HEK293 (cell line): ENCODE measurements around the gene SCUBE1.

Experiments
- CTCF ChIA-PET: fragments of 350-600 bp; formaldehyde crosslinking; extraction: SDS; loops from one replicate; lab custom pipeline; 2021; ENCODE audit warnings: antibody characterized with exemption; lab: Yijun Ruan, JAX
- POLR2A ChIA-PET: fragments of 300-600 bp; formaldehyde crosslinking; extraction: SDS; loops from one replicate; lab custom pipeline; 2020; ENCODE audit warnings: antibody characterized with exemption, inconsistent platforms; lab: Yijun Ruan, JAX
- H3K27ac ChIP-seq: fragments of 200-500 bp; sonication (Bioruptor generic); 2 replicates; pipeline ENCODE4 v1.5.1; 2014; ENCODE audit warnings: low read depth, low read length, control low read depth, inconsistent platforms; ENCODE audit errors: extremely low read depth
- H3K36me3 ChIP-seq, 2 experiments: fragments of 200-500 bp in 1 of 2; sonication (Bioruptor generic) in 1 of 2; 1 replicate in 1 of 2; 2 replicates in 1 of 2; pipeline ENCODE4 v1.5.1; 2014 to 2017; ENCODE audit warnings: inconsistent platforms in 2 of 2, low read length in 2 of 2; ENCODE audit not compliant: control insufficient read depth in 2 of 2, insufficient read depth in 1 of 2
- H3K4me1 ChIP-seq: fragments of 200-500 bp; sonication (Bioruptor generic); 2 replicates; pipeline ENCODE4 v1.5.1; 2014; ENCODE audit warnings: mild to moderate bottlenecking, low read length, inconsistent platforms; ENCODE audit not compliant: control insufficient read depth, insufficient read depth
- H3K4me3 ChIP-seq: 2 replicates; pipeline ENCODE4 v1.5.1; 2011; ENCODE audit warnings: low read depth, mild to moderate bottlenecking, control low read depth, low read length, moderate library complexity
- H3K9me3 ChIP-seq: fragments of 200-500 bp; sonication (Bioruptor generic); 2 replicates; pipeline ENCODE4 v1.5.1; 2014; ENCODE audit warnings: low read depth, low read length, inconsistent platforms; ENCODE audit not compliant: control insufficient read depth, insufficient read depth
- GLIS2 ChIP-seq: fragments of 450-650 bp; formaldehyde crosslinking; IDR thresholded peaks from 2 replicates; pipeline ENCODE4 v1.5.1; 2016; ENCODE audit warnings: missing biosample characterization, missing genetic modification characterization
- SCRT1 ChIP-seq: fragments of 450-650 bp; formaldehyde crosslinking; IDR thresholded peaks from 2 replicates; pipeline ENCODE4 v1.5.1; 2016; ENCODE audit warnings: missing biosample characterization, missing genetic modification characterization, borderline replicate concordance
- SCRT2 ChIP-seq: fragments of 450-650 bp; formaldehyde crosslinking; IDR thresholded peaks from 2 replicates; pipeline ENCODE4 v1.5.1; 2016; ENCODE audit warnings: missing biosample characterization, missing genetic modification characterization
- ZBTB8A ChIP-seq: fragments of 450-650 bp; formaldehyde crosslinking; IDR thresholded peaks from 2 replicates; pipeline ENCODE4 v1.5.1; 2016; ENCODE audit warnings: missing biosample characterization, missing genetic modification characterization
- ZNF274 ChIP-seq, 2 experiments: fragments of 200-500 bp in 1 of 2; fragments of 450-650 bp in 1 of 2; sonication (Bioruptor generic) in 1 of 2; formaldehyde crosslinking in 1 of 2; IDR thresholded peaks; 2 replicates each; pipeline versions ENCODE4 v1.5.1 to v1.6.1; 2014 to 2016; ENCODE audit warnings: borderline replicate concordance in 1 of 2, inconsistent platforms in 1 of 2, low read length in 1 of 2, missing biosample characterization in 1 of 2, missing genetic modification characterization in 1 of 2
- ZNF473 ChIP-seq: fragments of 450-650 bp; formaldehyde crosslinking; IDR thresholded peaks from 2 replicates; pipeline ENCODE4 v1.5.1; 2017; ENCODE audit warnings: missing biosample characterization, missing genetic modification characterization
- ZNF555 ChIP-seq: fragments of 450-650 bp; formaldehyde crosslinking; conservative IDR thresholded peaks from 2 replicates; pipeline ENCODE4 v1.5.1; 2017; ENCODE audit warnings: missing biosample characterization, mild to moderate bottlenecking, missing genetic modification characterization, inconsistent platforms
- ZNF623 ChIP-seq: fragments of 450-650 bp; formaldehyde crosslinking; IDR thresholded peaks from 2 replicates; pipeline ENCODE4 v1.5.1; 2016; ENCODE audit warnings: missing biosample characterization, missing genetic modification characterization
- ZNF629 ChIP-seq: fragments of 450-650 bp; formaldehyde crosslinking; IDR thresholded peaks from 2 replicates; pipeline ENCODE4 v1.5.1; 2017; ENCODE audit warnings: missing biosample characterization, missing genetic modification characterization
- TF ChIP-seq, protein P1 (sequence below): fragments of 450-650 bp; formaldehyde crosslinking; IDR thresholded peaks from 2 replicates; pipeline ENCODE4 v1.5.1; 2017; ENCODE audit warnings: missing biosample characterization, mild to moderate bottlenecking, missing genetic modification characterization, moderate library complexity
- TF ChIP-seq, protein P2 (sequence below): sonication (generic); formaldehyde crosslinking; IDR thresholded peaks from 2 replicates; pipeline ENCODE4 v1.8.1; 2022; ENCODE audit warnings: mild to moderate bottlenecking, moderate library complexity, missing genetic modification reagents
- TF ChIP-seq, protein P3 (sequence below): fragments of 450-650 bp; formaldehyde crosslinking; IDR thresholded peaks from 2 replicates; pipeline ENCODE4 v1.5.1; 2016; ENCODE audit warnings: missing biosample characterization, missing genetic modification characterization
- TF ChIP-seq, protein P4 (sequence below): fragments of 450-650 bp; formaldehyde crosslinking; IDR thresholded peaks from 2 replicates; pipeline ENCODE4 v1.5.1; 2016; ENCODE audit warnings: missing biosample characterization, missing genetic modification characterization

The SCUBE1 gene

DNA sequence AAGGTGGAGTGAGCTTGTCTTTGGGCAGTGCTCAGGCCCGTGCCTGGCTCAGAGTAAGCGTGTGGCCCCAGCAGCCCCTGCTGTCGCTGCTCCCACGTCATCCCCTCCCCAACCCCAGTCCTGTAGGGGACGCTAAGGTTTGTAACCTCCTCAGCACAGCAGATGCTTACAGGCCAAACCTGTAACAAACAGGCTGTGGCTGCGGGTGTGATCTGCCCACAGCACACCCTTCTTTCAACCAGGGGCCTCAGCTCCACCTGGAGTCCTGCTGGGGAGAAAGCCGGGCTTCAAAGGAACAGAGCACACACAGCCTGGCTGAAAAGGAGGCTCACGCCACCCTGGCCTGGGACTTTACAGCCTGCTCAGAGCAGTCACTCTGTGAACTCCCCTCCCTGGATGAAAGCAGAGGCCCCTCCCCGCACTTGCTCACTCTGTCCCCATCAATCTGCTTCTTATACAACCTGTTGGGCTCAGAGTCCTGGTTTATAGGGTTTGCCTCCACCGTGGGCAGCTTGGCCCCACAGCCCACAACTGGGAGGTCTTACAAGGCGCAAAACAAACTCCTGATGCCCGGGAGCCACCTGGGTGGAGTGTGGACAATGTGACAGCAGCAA lies 54.3 kb downstream of the SCUBE1 start:
- TF ChIP-seq, protein P1, sequence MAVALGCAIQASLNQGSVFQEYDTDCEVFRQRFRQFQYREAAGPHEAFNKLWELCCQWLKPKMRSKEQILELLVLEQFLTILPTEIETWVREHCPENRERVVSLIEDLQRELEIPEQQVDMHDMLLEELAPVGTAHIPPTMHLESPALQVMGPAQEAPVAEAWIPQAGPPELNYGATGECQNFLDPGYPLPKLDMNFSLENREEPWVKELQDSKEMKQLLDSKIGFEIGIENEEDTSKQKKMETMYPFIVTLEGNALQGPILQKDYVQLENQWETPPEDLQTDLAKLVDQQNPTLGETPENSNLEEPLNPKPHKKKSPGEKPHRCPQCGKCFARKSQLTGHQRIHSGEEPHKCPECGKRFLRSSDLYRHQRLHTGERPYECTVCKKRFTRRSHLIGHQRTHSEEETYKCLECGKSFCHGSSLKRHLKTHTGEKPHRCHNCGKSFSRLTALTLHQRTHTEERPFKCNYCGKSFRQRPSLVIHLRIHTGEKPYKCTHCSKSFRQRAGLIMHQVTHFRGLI (tag by site-specific recombination), result 0 out of 2 replicates have a peak, but pooled peaks have one; percentile 25
- TF ChIP-seq SCRT1, result peak; percentile 57; the same call in 1 of the 2 replicates
- TF ChIP-seq, protein P2, sequence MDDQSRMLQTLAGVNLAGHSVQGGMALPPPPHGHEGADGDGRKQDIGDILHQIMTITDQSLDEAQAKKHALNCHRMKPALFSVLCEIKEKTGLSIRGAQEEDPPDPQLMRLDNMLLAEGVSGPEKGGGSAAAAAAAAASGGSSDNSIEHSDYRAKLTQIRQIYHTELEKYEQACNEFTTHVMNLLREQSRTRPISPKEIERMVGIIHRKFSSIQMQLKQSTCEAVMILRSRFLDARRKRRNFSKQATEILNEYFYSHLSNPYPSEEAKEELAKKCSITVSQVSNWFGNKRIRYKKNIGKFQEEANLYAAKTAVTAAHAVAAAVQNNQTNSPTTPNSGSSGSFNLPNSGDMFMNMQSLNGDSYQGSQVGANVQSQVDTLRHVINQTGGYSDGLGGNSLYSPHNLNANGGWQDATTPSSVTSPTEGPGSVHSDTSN, result no peak
- no peak for TF ChIP-seq ZNF629 (tag by site-specific recombination)
- 0 out of 2 replicates have a peak, but pooled peaks have one; percentile 12 for TF ChIP-seq ZBTB8A (tag by site-specific recombination)
- no peak for TF ChIP-seq GLIS2 (tag by site-specific recombination)
- TF ChIP-seq, protein P3, sequence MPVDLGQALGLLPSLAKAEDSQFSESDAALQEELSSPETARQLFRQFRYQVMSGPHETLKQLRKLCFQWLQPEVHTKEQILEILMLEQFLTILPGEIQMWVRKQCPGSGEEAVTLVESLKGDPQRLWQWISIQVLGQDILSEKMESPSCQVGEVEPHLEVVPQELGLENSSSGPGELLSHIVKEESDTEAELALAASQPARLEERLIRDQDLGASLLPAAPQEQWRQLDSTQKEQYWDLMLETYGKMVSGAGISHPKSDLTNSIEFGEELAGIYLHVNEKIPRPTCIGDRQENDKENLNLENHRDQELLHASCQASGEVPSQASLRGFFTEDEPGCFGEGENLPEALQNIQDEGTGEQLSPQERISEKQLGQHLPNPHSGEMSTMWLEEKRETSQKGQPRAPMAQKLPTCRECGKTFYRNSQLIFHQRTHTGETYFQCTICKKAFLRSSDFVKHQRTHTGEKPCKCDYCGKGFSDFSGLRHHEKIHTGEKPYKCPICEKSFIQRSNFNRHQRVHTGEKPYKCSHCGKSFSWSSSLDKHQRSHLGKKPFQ (tag by site-specific recombination), result peak; percentile 49; the same call in 1 of the 2 replicates
- TF ChIP-seq SCRT2, result peak; percentile 92
- TF ChIP-seq, all 188 proteins: peak for 5
- ChIA-PET POLR2A (no interaction called here), CTCF (interaction anchor here (0.7 to 7.9 kb wide), 3 partner anchors 16 to 101 kb away, joined by 3 to 56 read pairs (median 4); no protein-coding TSS in a partner anchor)
- peaks cover 7% of the 10 kb centered on the region for H3K4me1 ChIP-seq
- no peak overlapping the region for H3K27ac ChIP-seq
- no peaks in the 10 kb centered on the region for H3K9me3 ChIP-seq
- H3K36me3 ChIP-seq, result no peaks in the 10 kb centered on the region
- H3K4me3 ChIP-seq, result no peak overlapping the region

DNA sequence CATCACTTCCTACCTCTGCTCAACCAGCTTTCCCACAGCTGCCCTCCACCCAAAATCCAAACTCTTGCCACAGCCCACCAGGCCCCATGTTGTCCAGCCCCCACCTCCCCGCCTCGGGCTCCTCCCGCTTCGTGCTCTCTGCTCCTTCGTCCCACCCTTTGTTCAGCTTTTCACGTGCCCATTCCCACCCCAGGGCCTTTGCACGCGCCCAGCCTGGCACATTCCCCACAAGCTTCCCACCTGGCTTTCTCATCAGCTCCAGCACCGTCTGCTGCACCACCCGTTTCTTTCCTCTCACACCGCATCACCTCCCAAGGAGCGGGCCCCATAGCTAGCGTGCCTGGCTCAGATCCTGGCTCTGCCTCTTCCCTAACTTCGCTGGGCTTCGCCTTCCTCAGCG lies 54.8 kb downstream of the SCUBE1 start:
- H3K9me3 ChIP-seq, result no peaks in the 10 kb centered on the region
- peaks cover 7% of the 10 kb centered on the region for H3K4me1 ChIP-seq
- ChIA-PET POLR2A (no interaction called here), CTCF (interaction anchor here (0.6 to 7.9 kb wide), 4 partner anchors 16 to 324 kb away, joined by 3 to 56 read pairs (median 4); no protein-coding TSS in a partner anchor)
- no peaks in the 10 kb centered on the region for H3K36me3 ChIP-seq
- no peak overlapping the region for H3K4me3 ChIP-seq
- H3K27ac ChIP-seq, result no peak overlapping the region
- TF ChIP-seq ZNF623, result peak; percentile 98
- TF ChIP-seq ZNF555 (tag by site-specific recombination), result no peak
- TF ChIP-seq, all 188 proteins: peak for 1

DNA sequence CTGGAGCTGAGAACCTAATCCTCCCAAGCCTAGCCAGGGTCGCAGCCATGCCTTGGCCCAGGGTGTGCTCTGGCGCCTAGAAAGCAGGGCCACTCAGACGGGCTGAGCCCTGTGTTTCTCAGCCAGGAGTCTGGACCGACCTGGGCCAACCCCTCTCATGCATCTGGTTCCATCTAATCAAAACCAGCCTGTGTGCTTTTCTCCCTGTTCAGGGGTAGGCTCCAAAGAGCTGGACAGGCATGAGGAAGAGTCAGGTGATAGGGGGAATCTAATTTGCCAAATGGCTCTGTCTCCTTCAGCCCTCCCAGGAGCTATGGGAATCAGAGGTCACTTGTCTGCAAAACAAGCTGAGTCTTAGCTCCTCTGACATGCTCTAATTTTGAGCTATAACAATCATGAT lies 55.7 kb downstream of the SCUBE1 start:
- no peak overlapping the region for H3K4me3 ChIP-seq
- ChIA-PET CTCF (interaction anchor here (0.6 to 7.9 kb wide), 5 partner anchors 8 to 658 kb away, joined by 3 to 56 read pairs (median 3); no protein-coding TSS in a partner anchor), POLR2A (interaction anchor here (1.0 kb wide), 1 partner anchor 28 kb away, joined by 3 read pairs; no protein-coding TSS in a partner anchor)
- no peaks in the 10 kb centered on the region for H3K36me3 ChIP-seq
- no peak overlapping the region for H3K27ac ChIP-seq
- TF ChIP-seq, protein P4, sequence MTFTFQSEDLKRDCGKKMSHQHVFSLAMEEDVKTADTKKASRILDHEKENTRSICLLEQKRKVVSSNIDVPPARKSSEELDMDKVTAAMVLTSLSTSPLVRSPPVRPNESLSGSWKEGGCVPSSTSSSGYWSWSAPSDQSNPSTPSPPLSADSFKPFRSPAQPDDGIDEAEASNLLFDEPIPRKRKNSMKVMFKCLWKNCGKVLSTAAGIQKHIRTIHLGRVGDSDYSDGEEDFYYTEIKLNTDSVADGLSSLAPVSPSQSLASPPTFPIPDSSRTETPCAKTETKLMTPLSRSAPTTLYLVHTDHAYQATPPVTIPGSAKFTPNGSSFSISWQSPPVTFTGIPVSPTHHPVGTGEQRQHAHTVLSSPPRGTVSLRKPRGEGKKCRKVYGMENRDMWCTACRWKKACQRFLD, result no peak
- no peak for TF ChIP-seq ZNF274 (IDR thresholded peaks at IDR 0.05; ENCODE audit: low read length)
- TF ChIP-seq ZNF274 (tag by site-specific recombination; IDR thresholded peaks at IDR 0.05; ENCODE audit: borderline replicate concordance), result no peak
- TF ChIP-seq ZNF473 (tag by site-specific recombination), result no peak
- TF ChIP-seq, all 188 proteins: peak for 0
- no peaks in the 10 kb centered on the region for H3K9me3 ChIP-seq
- peaks cover 7% of the 10 kb centered on the region for H3K4me1 ChIP-seq
